SK-N-MC (cell line): ENCODE measurements around the gene HS1BP3.

Source experiments
- EZH2 ChIP-seq: fragments of 200-600 bp; sonication (generic); IDR thresholded peaks from one replicate; pipeline ENCODE4 v1.6.1; 2017; ENCODE audit warnings: antibody characterized with exemption
- FOXP2 ChIP-seq: optimal IDR thresholded peaks from 2 replicates; pipeline ENCODE3; 2011; ENCODE audit warnings: mild to moderate bottlenecking, moderate library complexity; ENCODE audit not compliant: insufficient read depth; ENCODE audit errors: extremely low read length, control extremely low read depth
- POLR2AphosphoS5 ChIP-seq: IDR thresholded peaks from 2 replicates; pipeline ENCODE4 v1.6.1; 2012; ENCODE audit warnings: mild to moderate bottlenecking, low read depth, low read length, borderline replicate concordance

- no peak for TF ChIP-seq POLR2AphosphoS5
- TF ChIP-seq EZH2 = no peak
- TF ChIP-seq FOXP2 = no peak
Measured at GRCh38 chr2:20614201-20615067, 36.5 kb downstream of the HS1BP3 start.
